Measurements from ENCODE around the gene SPG7.
A peak's percentile ranks its signal among the peaks of the same experiment; 100 is the strongest.
"Not testable (repeated sequence)": the region's sequence is repeated elsewhere in the genome, so short reads cannot be mapped to it uniquely, and the experiment has no call there.

Gene SPG7

GRCh38 chr16:89507834-89508590 lies at the start of gene SPG7:
SPG7 (plus strand) TSS chr16:89508403; CDS start chr16:89508418, 15 bp downstream.
- Histone ChIP-seq H3K36me3 (ENCODE audit: control insufficient read depth, insufficient read depth, low read length) (peaks cover 9% of the 10 kb centered on the region), H3K27me3 (replicated peaks; ENCODE audit: control insufficient read depth, insufficient read depth, low read length) (no peaks in the 10 kb centered on the region), H3K4me3 (replicated peaks; ENCODE audit: low read depth, low read length) (peak within 1 kb of the TSS; percentile 85)
- TF ChIP-seq CTCF (IDR thresholded peaks at IDR 0.05; ENCODE audit: insufficient read depth, low read length, poor library complexity, severe bottlenecking), result peak; percentile 5
- DNase-seq (ENCODE audit: extremely low read depth, insufficient read length), result peak; percentile 94

- no peak overlapping the region for H3K4me3 ChIP-seq (replicated peaks; ENCODE audit: low read depth, low read length)
- no peak for DNase-seq (ENCODE audit: extremely low read depth, insufficient read length)
Observed at GRCh38 chr16:89458551-89458950, 49.7 kb upstream of the SPG7 start.

GRCh38 chr16:89458967-89459366 lies 49.2 kb upstream of the SPG7 start:
- H3K36me3 ChIP-seq (ENCODE audit: control insufficient read depth, insufficient read depth, low read length), result no peaks in the 10 kb centered on the region; the same call in 1 of the 2 replicates
- H3K27me3 ChIP-seq (replicated peaks; ENCODE audit: control insufficient read depth, insufficient read depth, low read length), result no peaks in the 10 kb centered on the region
- no peak for DNase-seq (ENCODE audit: extremely low read depth, insufficient read length)
- no peak for TF ChIP-seq CTCF (IDR thresholded peaks at IDR 0.05; ENCODE audit: insufficient read depth, low read length, poor library complexity, severe bottlenecking)
- H3K4me3 ChIP-seq (replicated peaks; ENCODE audit: low read depth, low read length), result no peak overlapping the region

More at GRCh38 chr16:89458551-89458950, 49.7 kb upstream of the SPG7 start:
- Histone ChIP-seq H3K36me3 (ENCODE audit: control insufficient read depth, insufficient read depth, low read length) (no peaks in the 10 kb centered on the region; the same call in 1 of the 2 replicates), H3K27me3 (replicated peaks; ENCODE audit: control insufficient read depth, insufficient read depth, low read length) (no peaks in the 10 kb centered on the region)
- no peak for TF ChIP-seq CTCF (IDR thresholded peaks at IDR 0.05; ENCODE audit: insufficient read depth, low read length, poor library complexity, severe bottlenecking)

- H3K36me3 ChIP-seq (ENCODE audit: control insufficient read depth, insufficient read depth, low read length), result no peaks in the 10 kb centered on the region; the same call in 1 of the 2 replicates
- no peaks in the 10 kb centered on the region for H3K27me3 ChIP-seq (replicated peaks; ENCODE audit: control insufficient read depth, insufficient read depth, low read length)
- no peak overlapping the region for H3K4me3 ChIP-seq (replicated peaks; ENCODE audit: low read depth, low read length)
- no peak for TF ChIP-seq CTCF (IDR thresholded peaks at IDR 0.05; ENCODE audit: insufficient read depth, low read length, poor library complexity, severe bottlenecking)
- DNase-seq (ENCODE audit: extremely low read depth, insufficient read length), result no peak
Observed at GRCh38 chr16:89460556-89460955, 47.6 kb upstream of the SPG7 start.

GRCh38 chr16:89461890-89462289 lies 46.3 kb upstream of the SPG7 start:
- H3K27me3 ChIP-seq (replicated peaks; ENCODE audit: control insufficient read depth, insufficient read depth, low read length); H3K36me3 ChIP-seq (ENCODE audit: control insufficient read depth, insufficient read depth, low read length): not testable (repeated sequence)

GRCh38 chr16:89462639-89463038 lies 45.6 kb upstream of the SPG7 start:
- not testable (repeated sequence) for DNase-seq (ENCODE audit: extremely low read depth, insufficient read length); H3K36me3 ChIP-seq (ENCODE audit: control insufficient read depth, insufficient read depth, low read length); H3K27me3 ChIP-seq (replicated peaks; ENCODE audit: control insufficient read depth, insufficient read depth, low read length); H3K4me3 ChIP-seq (replicated peaks; ENCODE audit: low read depth, low read length)

More at GRCh38 chr16:89461890-89462289, 46.3 kb upstream of the SPG7 start:
- DNase-seq (ENCODE audit: extremely low read depth, insufficient read length); H3K4me3 ChIP-seq (replicated peaks; ENCODE audit: low read depth, low read length): not testable (repeated sequence)

GRCh38 chr16:89463312-89463711 lies 44.9 kb upstream of the SPG7 start:
- not testable (repeated sequence) for H3K27me3 ChIP-seq (replicated peaks; ENCODE audit: control insufficient read depth, insufficient read depth, low read length)

More at GRCh38 chr16:89463312-89463711, 44.9 kb upstream of the SPG7 start:
- DNase-seq (ENCODE audit: extremely low read depth, insufficient read length); H3K36me3 ChIP-seq (ENCODE audit: control insufficient read depth, insufficient read depth, low read length); H3K4me3 ChIP-seq (replicated peaks; ENCODE audit: low read depth, low read length): not testable (repeated sequence)
